ENCODE data around the gene EGFL7. TPM values are rescaled to one million over a fixed set of nuclear protein-coding genes. Genes with fewer than 3 reads are reported as not detected.
A peak's percentile ranks its signal among the peaks of the same experiment; 100 is the strongest.

The EGFL7 gene
- total RNA-seq, 4 donors from 2014 or later, result 38.8 to 81.0 (median 56.4) TPM

DNA sequence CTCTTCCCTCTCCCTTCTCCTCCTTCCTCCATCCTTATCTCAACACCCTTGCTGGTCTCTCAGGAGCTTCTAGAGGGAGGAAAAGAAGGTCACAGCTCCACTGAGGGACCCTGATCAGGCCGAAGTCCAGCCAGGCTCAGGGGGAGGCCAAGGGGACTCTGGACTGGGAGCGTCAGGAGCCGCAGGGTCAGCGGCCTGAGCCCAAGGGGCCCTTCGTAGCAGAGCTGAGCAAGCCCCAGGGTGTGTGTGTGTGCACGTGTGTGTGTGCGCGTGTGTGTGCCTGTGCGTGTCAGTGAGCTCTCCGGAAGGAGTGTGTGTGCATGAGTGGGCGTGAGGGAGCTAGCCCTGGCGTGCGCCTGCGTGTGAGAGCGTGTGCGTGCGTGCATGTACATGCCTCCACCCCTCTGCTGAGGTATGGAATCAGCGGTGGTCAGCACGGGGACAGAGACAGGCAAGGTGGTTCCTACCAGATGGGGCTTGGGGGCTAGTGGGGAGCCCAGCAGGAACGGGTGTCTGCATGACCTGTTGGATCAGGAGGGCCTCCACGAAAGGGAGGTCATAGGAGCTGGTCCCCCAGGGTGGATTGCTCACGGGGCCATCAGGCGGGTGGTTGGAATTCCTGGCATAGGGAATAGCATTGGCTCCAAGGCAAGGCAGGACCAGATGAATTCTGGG, 34.6 kb downstream of the EGFL7 start:
- Histone ChIP-seq H3K27me3 (peaks cover 38% of the 10 kb centered on the region), H3K4me1 (peaks cover 0 to 19% (median 0%) of the 10 kb centered on the region in 3 donors), H3K27ac (no peak overlapping the region), H3K36me3 (no peaks in the 10 kb centered on the region), H3K4me3 (no peak overlapping the region), H3K9me3 (no peaks in the 10 kb centered on the region)
- ATAC-seq, result no peak
- 44% methylated on average over 10 of the region's 23 CpGs; no CpG with 5 or more reads in 1 of the 2 donors for WGBS, 2 donors (ENCODE audit: low coverage in 1 of 2)
- TF ChIP-seq POLR2A (IDR thresholded peaks at IDR 0.05), result no peak
- TF ChIP-seq, protein P1, sequence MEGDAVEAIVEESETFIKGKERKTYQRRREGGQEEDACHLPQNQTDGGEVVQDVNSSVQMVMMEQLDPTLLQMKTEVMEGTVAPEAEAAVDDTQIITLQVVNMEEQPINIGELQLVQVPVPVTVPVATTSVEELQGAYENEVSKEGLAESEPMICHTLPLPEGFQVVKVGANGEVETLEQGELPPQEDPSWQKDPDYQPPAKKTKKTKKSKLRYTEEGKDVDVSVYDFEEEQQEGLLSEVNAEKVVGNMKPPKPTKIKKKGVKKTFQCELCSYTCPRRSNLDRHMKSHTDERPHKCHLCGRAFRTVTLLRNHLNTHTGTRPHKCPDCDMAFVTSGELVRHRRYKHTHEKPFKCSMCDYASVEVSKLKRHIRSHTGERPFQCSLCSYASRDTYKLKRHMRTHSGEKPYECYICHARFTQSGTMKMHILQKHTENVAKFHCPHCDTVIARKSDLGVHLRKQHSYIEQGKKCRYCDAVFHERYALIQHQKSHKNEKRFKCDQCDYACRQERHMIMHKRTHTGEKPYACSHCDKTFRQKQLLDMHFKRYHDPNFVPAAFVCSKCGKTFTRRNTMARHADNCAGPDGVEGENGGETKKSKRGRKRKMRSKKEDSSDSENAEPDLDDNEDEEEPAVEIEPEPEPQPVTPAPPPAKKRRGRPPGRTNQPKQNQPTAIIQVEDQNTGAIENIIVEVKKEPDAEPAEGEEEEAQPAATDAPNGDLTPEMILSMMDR (IDR thresholded peaks at IDR 0.05), result no peak
- no peak for TF ChIP-seq EP300 (IDR thresholded peaks at IDR 0.05)
- TF ChIP-seq POLR2AphosphoS5 (IDR thresholded peaks at IDR 0.05), result no peak

GRCh38 chr9:136697821-136698526, 35.3 kb downstream of the EGFL7 start:
- no peaks in the 10 kb centered on the region for H3K36me3 ChIP-seq
- WGBS, 2 donors (ENCODE audit: low coverage in 1 of 2), result 69 to 77% methylated on average over 6 to 11 of the region's 20 CpGs
- no peak overlapping the region for H3K4me3 ChIP-seq
- no peak for ATAC-seq
- no peak overlapping the region for H3K27ac ChIP-seq
- H3K27me3 ChIP-seq, result peaks cover 43% of the 10 kb centered on the region
- no peaks in the 10 kb centered on the region for H3K9me3 ChIP-seq
- peaks cover 0 to 15% (median 0%) of the 10 kb centered on the region in 3 donors for H3K4me1 ChIP-seq
- TF ChIP-seq POLR2AphosphoS5 (IDR thresholded peaks at IDR 0.05), result no peak
- no peak for TF ChIP-seq EP300 (IDR thresholded peaks at IDR 0.05)
- TF ChIP-seq POLR2A (IDR thresholded peaks at IDR 0.05), result no peak
- TF ChIP-seq, protein P1 (IDR thresholded peaks at IDR 0.05), result no peak

DNA sequence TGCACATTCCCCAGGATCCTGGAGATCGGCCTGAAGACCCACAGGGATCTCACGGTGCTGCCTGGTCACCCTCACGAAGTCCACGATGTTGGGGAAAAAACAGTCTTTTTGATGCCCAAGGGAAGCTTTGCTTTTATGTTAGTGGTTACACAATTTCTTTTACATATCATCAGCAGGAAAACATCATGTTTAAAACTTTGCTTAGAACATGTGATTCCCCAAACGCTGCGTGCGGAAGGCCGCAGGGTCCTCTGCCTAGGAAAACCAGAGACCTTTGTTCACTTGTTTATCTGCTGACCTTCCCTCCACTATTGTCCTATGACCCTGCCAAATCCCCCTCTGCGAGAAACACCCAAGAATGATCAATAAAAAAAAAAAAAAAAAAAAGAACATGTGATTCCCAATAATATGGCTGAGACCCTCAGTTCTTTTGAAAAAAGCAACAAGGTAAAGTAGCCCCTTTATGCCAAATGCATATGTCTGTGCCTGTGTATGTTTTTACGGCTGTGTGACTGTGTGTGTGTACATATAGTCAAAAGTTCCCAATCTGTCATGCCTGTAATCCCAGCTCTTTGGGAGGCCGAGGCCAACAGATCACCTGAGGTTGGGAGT, 36.0 kb downstream of the EGFL7 start:
- Histone ChIP-seq H3K4me3 (no peak overlapping the region), H3K27ac (no peak overlapping the region), H3K4me1 (peaks cover 0 to 7% (median 0%) of the 10 kb centered on the region in 3 donors), H3K36me3 (no peaks in the 10 kb centered on the region), H3K27me3 (peaks cover 47% of the 10 kb centered on the region), H3K9me3 (no peaks in the 10 kb centered on the region)
- 78 to 83% methylated on average over 9 to 11 of the region's 11 CpGs for WGBS, 2 donors (ENCODE audit: low coverage in 1 of 2)
- TF ChIP-seq POLR2A (IDR thresholded peaks at IDR 0.05) (no peak), EP300 (IDR thresholded peaks at IDR 0.05) (no peak), POLR2AphosphoS5 (IDR thresholded peaks at IDR 0.05) (no peak)
- TF ChIP-seq, protein P1 (IDR thresholded peaks at IDR 0.05), result no peak
- ATAC-seq, result no peak

GRCh38 chr9:136700304-136700703, 37.6 kb downstream of the EGFL7 start:
- H3K4me1 ChIP-seq, result no peaks in the 10 kb centered on the region
- WGBS, 2 donors (ENCODE audit: low coverage in 1 of 2), result 27 to 48% methylated on average over 7 to 8 of the region's 13 CpGs
- H3K27ac ChIP-seq, result no peak overlapping the region
- no peaks in the 10 kb centered on the region for H3K9me3 ChIP-seq
- peaks cover 47% of the 10 kb centered on the region for H3K27me3 ChIP-seq
- peak; percentile 41 for TF ChIP-seq POLR2AphosphoS5 (IDR thresholded peaks at IDR 0.05)
- TF ChIP-seq, protein P1 (IDR thresholded peaks at IDR 0.05), result no peak
- no peak for TF ChIP-seq POLR2A (IDR thresholded peaks at IDR 0.05)
- TF ChIP-seq EP300 (IDR thresholded peaks at IDR 0.05), result no peak
- H3K4me3 ChIP-seq, result no peak overlapping the region
- ATAC-seq, result no peak
- H3K36me3 ChIP-seq, result no peaks in the 10 kb centered on the region

Data from gastroesophageal sphincter (tissue), 4 donors.